NT2/D1 (cell line): ENCODE results near the gene NPAS2.

Source experiments
- YY1 ChIP-seq: IDR thresholded peaks from 2 replicates; pipeline ENCODE4 v1.6.1; 2011; ENCODE audit not compliant: insufficient read length, insufficient read depth
- ZNF274 ChIP-seq: IDR thresholded peaks from 2 replicates; pipeline ENCODE4 v1.6.1; 2011; ENCODE audit warnings: mild to moderate bottlenecking, low read depth, low read length

GRCh38 chr2:100956081-100956480 lies 136.1 kb downstream of the NPAS2 start:
- TF ChIP-seq ZNF274 (no peak), YY1 (no peak)
